ENCODE results near the gene FRMD4B. TPM values are rescaled to one million over a fixed set of nuclear protein-coding genes. Genes with fewer than 3 reads are reported as not detected.

Gene FRMD4B
- polyA plus RNA-seq, 2 of the 4 experiments (the other 2 are of a cell fraction): 0.92 to 5.9 TPM

GRCh38 chr3:69249001-69249400 lies 136.9 kb downstream of the FRMD4B start (continued):
- no peak for TF ChIP-seq KDM1A (IDR thresholded peaks at IDR 0.05; ENCODE audit: low read depth)
- TF ChIP-seq NPAS2 (CRISPR knock-in tag; IDR thresholded peaks at IDR 0.05; ENCODE audit: borderline replicate concordance): no peak

DNA sequence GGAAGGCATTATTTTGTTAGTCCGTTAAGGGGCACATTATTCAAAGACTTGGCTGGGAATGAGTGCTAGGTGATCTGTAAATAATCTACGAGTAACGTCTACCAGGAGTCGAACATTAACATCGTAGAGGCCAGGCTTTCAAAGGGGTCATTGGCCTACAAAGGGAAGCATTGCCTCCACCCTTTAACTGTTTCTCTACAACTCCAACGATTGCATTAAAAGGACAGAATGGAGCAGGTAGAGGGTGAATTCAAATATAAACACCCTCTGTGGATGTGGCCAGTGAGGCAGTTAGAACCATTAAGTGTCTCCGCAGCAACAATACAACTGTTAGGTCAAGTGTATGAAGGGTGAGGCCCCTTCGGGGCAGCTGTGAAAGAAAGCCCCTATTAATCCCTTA lies 137.5 kb downstream of the FRMD4B start:
- Histone ChIP-seq H3K9me3 (no peaks in the 10 kb centered on the region), H3K4me1 (no peaks in the 10 kb centered on the region), H3K27ac (no peak overlapping the region), H3K4me3 (no peak overlapping the region), H3K4me2 (no peak overlapping the region; the same call in 2 of the 3 replicates)
- FAIRE-seq: no peak
- POLR2A ChIA-PET: no interaction called here
- no peak for ATAC-seq
- CTCF ChIA-PET: interaction anchor here (1.1 kb wide), 1 partner anchor 20 kb away, joined by 3 read pairs; no protein-coding TSS in a partner anchor
- DNase-seq (ENCODE audit: low read depth in 1 of 2, low spot score in 1 of 2): no peak
- TF ChIP-seq HDAC2 (IDR thresholded peaks at IDR 0.05) (no peak), FOSL2 (IDR thresholded peaks at IDR 0.05) (no peak), FOSL2 (CRISPR knock-in tag; IDR thresholded peaks at IDR 0.05) (no peak), NFE2L2 (conservative IDR thresholded peaks at IDR 0.05; ENCODE audit: low read length) (no peak)
- 41% methylated on average over 8 of the region's 8 CpGs for WGBS (ENCODE audit: missing lambda C conversion rate)

GRCh38 chr3:69246612-69247011 lies 139.3 kb downstream of the FRMD4B start:
- Histone ChIP-seq H3K4me2 (no peak overlapping the region), H3K4me1 (peaks cover 9% of the 10 kb centered on the region), H3K27ac (no peak overlapping the region), H3K9me3 (no peaks in the 10 kb centered on the region), H3K4me3 (no peak overlapping the region)
- FAIRE-seq (no peak), DNase-seq (ENCODE audit: low read depth in 1 of 2, low spot score in 1 of 2) (no peak), ATAC-seq (no peak)
- TF ChIP-seq, protein P1, sequence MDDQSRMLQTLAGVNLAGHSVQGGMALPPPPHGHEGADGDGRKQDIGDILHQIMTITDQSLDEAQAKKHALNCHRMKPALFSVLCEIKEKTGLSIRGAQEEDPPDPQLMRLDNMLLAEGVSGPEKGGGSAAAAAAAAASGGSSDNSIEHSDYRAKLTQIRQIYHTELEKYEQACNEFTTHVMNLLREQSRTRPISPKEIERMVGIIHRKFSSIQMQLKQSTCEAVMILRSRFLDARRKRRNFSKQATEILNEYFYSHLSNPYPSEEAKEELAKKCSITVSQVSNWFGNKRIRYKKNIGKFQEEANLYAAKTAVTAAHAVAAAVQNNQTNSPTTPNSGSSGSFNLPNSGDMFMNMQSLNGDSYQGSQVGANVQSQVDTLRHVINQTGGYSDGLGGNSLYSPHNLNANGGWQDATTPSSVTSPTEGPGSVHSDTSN (IDR thresholded peaks at IDR 0.05): no peak
- no peak for TF ChIP-seq ZNF302 (CRISPR knock-in tag; IDR thresholded peaks at IDR 0.05)
- TF ChIP-seq ZC3H11A (IDR thresholded peaks at IDR 0.05): no peak
- TF ChIP-seq BHLHE40 (IDR thresholded peaks at IDR 0.05; ENCODE audit: low read depth, low read length): no peak
- no peak for TF ChIP-seq CBX2 (IDR thresholded peaks at IDR 0.05; ENCODE audit: borderline replicate concordance, low read depth)
- no peak for TF ChIP-seq SMC3 (IDR thresholded peaks at IDR 0.05)
- TF ChIP-seq SREBF2 (IDR thresholded peaks at IDR 0.05): no peak
- TF ChIP-seq, protein P2, sequence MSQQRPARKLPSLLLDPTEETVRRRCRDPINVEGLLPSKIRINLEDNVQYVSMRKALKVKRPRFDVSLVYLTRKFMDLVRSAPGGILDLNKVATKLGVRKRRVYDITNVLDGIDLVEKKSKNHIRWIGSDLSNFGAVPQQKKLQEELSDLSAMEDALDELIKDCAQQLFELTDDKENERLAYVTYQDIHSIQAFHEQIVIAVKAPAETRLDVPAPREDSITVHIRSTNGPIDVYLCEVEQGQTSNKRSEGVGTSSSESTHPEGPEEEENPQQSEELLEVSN (IDR thresholded peaks at IDR 0.05; ENCODE audit: borderline replicate concordance, low read depth): no peak
- TF ChIP-seq RNF2 (IDR thresholded peaks at IDR 0.05; ENCODE audit: borderline replicate concordance, low read depth): no peak
- no peak for TF ChIP-seq CEBPB (IDR thresholded peaks at IDR 0.05)
- no peak for TF ChIP-seq EP300 (IDR thresholded peaks at IDR 0.05)
- TF ChIP-seq, protein P3, sequence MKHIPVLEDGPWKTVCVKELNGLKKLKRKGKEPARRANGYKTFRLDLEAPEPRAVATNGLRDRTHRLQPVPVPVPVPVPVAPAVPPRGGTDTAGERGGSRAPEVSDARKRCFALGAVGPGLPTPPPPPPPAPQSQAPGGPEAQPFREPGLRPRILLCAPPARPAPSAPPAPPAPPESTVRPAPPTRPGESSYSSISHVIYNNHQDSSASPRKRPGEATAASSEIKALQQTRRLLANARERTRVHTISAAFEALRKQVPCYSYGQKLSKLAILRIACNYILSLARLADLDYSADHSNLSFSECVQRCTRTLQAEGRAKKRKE (CRISPR knock-in tag; IDR thresholded peaks at IDR 0.05; ENCODE audit: low read depth): no peak
- TF ChIP-seq ESRRA (IDR thresholded peaks at IDR 0.05; ENCODE audit: borderline replicate concordance, low read length): no peak
- TF ChIP-seq MAZ (IDR thresholded peaks at IDR 0.05; ENCODE audit: borderline replicate concordance, low read depth, low read length): no peak
- TF ChIP-seq EHF (CRISPR knock-in tag; IDR thresholded peaks at IDR 0.05): no peak
- TF ChIP-seq MYC (IDR thresholded peaks at IDR 0.05; ENCODE audit: borderline replicate concordance, low read length): no peak
- TF ChIP-seq NR3C1 (IDR thresholded peaks at IDR 0.05): no peak
- no peak for TF ChIP-seq CHD2 (IDR thresholded peaks at IDR 0.05; ENCODE audit: low read length, partially characterized antibody)
- no peak for TF ChIP-seq POLR2A (IDR thresholded peaks at IDR 0.05; ENCODE audit: low read length)
- POLR2A ChIA-PET: no interaction called here
- CTCF ChIA-PET: interaction anchor here (1.2 to 1.3 kb wide), 2 partner anchors 42 to 86 kb away, joined by 3 read pairs; no protein-coding TSS in a partner anchor
- 91% methylated on average over 7 of the region's 7 CpGs for WGBS (ENCODE audit: missing lambda C conversion rate)

Measured in A549 (cell line).